Measurements from ENCODE around the gene S100A8.
"Not testable (repeated sequence)": the region's sequence is repeated elsewhere in the genome, so short reads cannot be mapped to it uniquely, and the experiment has no call there.

S100A8 gene

GRCh38 chr1:153415850-153416570 is 25.1 kb upstream of the S100A8 start, which contains the start of gene S100A7A:
TSS of gene S100A7A (plus strand) at chr1:153416520. CDS start at chr1:153418083, 1,563 bp downstream.
- peak; percentile 29 for DNase-seq

GRCh38 chr1:153413961-153414360 is 23.1 kb upstream of the S100A8 start:
- DNase-seq: not testable (repeated sequence)

- DNase-seq: not testable (repeated sequence)
Measured at GRCh38 chr1:153407274-153407673, 16.4 kb upstream of the S100A8 start.

DNA sequence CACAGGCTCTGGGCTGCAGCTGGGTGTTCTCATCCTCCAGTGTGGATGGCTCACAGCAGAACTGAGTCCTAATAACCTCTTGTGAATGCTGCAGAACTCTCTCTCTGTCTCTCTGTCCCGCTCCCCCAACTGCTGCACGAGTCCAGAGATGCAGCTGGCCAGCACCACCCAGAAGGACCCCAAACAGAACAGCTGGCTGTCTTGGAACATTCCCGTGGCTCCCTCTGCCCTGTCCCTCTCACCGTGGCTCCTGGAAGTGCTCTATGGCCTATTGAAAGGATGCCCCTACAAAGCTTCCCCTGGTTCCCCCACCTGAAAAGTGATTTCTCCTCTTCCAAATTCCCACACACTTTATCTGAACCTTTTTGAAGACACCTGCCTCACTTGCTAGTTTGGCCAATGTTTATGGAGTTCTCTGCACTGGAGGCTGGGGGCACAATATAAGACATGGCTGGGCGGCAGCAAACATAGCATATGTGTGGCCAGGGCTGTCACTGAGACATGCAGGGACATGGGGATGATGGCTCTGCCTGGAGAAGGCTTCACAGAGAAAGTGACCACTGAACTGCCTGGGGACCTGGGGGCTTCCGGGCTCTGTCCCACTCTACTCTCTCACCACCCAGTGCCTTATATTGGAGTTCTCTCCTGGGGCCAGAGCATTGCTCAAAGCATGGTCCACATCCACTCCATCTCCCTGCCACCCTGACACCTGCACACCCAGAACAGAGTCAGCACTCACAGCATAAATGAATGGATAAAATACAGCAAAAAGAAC is 15.1 kb upstream of the S100A8 start:
- not testable (repeated sequence) for DNase-seq

- peak; percentile 63 for DNase-seq
Measured at GRCh38 chr1:153404768-153405167, 13.9 kb upstream of the S100A8 start.

DNA sequence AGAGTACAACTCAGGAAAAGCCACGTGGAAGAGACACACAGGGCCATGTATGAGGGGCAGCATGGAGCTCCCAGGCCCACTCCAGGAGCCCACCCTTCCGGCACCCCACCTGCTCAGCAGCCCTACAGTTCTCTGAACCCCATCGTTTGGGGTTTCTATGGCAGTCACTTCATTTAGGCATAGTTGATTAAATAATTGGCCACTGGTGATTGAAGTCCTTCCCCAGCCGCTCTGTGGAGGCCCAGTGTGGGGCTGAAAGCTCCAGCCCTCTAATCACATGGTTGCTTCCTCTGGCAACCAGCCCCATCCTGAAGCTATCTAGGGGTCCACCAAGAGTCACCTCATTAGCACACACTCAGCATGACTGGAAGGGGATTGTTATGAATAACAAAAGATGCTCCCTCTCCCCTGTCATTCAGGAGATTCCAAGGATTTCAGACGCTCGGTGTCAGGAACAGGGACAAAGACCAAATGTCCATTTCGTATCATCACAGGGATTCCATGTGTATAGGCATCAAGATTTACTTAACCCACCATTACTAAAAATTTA is 13.3 kb upstream of the S100A8 start:
- no peak for DNase-seq

GRCh38 chr1:153403421-153404085 is 12.7 kb upstream of the S100A8 start:
- DNase-seq: no peak

DNA sequence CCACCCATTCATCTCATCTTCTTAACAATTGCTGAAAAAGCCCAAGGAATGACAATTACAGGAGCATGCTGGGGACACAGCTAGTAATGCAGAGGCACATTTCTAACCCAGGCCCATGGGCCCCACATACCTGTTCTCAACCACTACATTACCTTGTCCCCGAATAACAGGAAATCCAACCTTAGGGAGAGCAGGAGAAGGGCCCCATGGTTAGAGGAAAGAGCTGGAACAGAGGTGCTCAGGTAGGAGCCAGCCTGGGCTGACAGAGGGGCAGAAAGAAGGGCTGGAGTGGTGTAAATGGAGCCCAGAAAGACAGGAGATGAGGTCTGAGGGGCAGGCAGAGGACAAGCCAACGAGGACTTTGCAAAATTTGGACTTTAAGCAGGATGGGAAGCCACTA is 11.4 kb upstream of the S100A8 start:
- no peak for DNase-seq

DNA sequence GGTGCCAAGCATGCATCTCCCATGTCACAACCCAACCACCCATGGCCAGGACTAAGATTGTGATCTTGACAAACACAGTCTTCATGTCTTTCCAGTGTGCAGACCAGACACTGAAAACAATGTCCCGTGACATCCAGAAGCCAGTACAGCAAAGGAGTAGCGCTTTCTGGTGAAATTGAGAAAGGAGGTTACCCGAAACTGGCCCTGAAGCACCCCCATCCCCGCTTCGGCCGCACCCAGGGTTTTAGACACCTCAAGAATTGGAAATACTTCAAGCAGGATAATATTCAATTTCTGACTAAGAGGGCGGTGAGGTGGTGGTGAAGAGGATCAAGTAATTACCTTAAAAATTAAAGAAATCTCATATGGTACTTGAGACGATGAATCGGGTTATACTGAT is 10.6 kb upstream of the S100A8 start:
- no peak for DNase-seq

DNA sequence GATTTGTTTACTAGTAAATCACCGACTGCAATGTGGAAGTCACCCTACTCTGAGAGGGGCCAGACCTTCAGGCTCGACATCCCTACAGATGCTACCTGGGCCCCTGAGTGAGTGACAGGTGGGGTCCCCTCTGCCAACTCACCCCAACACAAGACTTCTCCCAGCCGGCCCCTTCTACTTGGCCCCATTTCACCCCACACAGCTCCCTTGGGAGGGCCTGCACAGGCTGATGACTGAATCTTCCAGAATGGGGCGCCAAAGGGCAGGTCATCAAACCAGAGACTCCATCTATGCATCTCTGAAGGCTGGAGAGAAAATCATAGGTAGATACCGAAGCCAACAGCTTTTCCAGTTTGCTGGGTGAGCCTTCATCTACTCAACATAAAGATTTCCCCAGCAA is 9.4 kb upstream of the S100A8 start:
- DNase-seq: peak; percentile 22

- no peak for DNase-seq
Measured at GRCh38 chr1:153399401-153400055, 8.7 kb upstream of the S100A8 start.

GRCh38 chr1:153397924-153398651 is 7.2 kb upstream of the S100A8 start:
- no peak for DNase-seq

- no peak for DNase-seq
Measured at GRCh38 chr1:153397051-153397923, 6.4 kb upstream of the S100A8 start.

DNA sequence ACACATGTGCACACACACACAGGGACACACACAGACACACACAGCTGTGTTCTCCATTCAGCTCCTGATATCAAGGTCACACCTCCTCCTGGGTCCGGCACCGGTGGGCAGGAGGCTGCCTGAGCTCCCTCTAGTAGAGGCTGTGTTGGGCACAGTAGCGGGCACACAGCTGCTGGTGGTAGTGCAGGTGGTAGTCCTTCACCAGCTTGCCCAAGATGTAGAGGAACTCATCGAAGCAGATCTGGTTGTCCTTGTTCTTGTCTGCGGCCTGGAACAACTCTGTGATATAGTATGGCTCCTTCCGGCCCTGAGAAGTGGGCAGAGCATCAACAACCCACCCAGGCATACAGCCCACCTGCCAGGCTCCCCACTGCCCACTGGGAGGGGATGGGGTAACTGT is 5.6 kb upstream of the S100A8 start:
- no peak for DNase-seq

DNA sequence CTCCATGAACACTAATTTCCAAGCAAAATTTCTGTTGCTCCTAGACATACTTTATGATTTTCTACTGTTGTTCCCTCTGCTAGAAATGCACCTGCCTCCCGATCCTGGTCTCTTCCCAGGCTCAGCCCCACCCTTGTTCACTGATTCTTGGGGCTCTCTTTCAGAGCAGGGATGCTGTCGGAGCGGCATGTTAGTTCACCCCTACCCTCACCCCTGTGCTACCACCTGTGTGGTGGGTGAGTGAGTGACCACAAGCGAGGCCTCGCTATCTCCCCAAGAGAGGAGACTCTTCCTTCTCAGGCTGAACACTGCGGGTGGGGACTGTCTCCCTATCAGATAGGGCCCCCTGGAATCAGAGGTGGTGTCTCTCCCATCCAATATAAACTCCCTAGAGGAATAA is 4.9 kb upstream of the S100A8 start:
- DNase-seq: no peak

- DNase-seq: no peak
Measured at GRCh38 chr1:153395136-153395685, 4.3 kb upstream of the S100A8 start.

GRCh38 chr1:153394391-153394790 is 3.5 kb upstream of the S100A8 start:
- DNase-seq: no peak

DNA sequence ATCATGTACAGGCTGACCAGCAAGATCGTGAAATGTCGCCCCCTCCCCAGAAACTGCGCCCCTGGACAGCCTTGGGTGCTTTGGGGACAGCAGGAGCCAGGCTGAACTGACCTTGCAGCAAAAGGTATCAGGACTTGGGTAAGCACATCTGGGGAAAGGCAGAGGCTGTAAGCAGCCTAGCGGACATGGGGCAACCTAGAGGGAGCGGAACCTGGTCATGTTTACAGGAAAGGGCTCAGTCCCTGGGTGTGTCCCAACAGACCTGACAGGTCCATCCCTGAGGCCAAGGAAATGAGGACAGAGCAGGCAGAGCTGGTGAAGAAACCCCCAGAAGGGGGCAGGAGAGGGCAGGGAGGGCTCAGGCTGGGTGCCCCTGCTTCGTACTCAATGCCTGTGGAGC is 3.1 kb upstream of the S100A8 start:
- no peak for DNase-seq

DNA sequence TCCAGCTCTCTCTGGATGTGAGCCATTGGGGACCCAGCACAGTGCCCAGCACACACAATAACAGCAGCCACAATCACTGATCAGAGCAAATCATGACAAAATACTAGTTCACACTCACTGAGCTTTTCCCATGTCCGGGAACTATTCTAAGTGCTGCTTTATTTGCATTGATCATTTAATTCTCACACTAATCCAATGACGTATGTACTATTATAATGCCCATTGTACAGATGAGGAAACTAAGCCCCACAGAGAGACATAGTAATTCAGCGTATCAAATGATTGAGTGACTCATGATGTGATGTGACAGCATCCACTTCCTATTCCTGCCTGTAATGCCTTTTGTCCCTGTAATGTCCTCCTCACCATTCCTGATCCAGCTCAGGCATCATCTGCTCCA is 1.9 kb upstream of the S100A8 start:
- DNase-seq: no peak

DNA sequence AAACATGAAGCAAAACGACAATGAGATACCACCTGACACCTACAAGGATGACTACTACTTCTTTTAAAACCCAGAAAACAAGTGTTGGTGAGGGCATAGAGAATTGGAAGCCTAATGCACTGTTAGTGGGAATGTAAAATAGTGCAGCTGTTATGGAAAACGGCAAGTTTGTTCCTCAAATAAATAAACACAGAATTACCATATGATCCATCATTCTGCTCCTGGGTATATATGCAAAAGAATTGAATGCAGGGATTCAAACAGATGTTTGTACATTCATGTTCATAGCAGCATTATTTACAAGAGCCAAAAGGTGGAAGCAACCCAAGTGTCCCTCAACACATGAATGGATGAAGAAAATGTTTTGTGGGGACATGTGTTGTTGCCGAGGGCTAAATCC is 1.4 kb upstream of the S100A8 start:
- DNase-seq: no peak

All from RPMI8226 (cell line).